Measurements from ENCODE around the gene CX3CR1. TPM values are rescaled to one million over a fixed set of nuclear protein-coding genes. Genes with fewer than 3 reads are reported as not detected.

Gene CX3CR1
- total and polyA plus RNA-seq, 2 experiments from 2014 or later = not detected

DNA sequence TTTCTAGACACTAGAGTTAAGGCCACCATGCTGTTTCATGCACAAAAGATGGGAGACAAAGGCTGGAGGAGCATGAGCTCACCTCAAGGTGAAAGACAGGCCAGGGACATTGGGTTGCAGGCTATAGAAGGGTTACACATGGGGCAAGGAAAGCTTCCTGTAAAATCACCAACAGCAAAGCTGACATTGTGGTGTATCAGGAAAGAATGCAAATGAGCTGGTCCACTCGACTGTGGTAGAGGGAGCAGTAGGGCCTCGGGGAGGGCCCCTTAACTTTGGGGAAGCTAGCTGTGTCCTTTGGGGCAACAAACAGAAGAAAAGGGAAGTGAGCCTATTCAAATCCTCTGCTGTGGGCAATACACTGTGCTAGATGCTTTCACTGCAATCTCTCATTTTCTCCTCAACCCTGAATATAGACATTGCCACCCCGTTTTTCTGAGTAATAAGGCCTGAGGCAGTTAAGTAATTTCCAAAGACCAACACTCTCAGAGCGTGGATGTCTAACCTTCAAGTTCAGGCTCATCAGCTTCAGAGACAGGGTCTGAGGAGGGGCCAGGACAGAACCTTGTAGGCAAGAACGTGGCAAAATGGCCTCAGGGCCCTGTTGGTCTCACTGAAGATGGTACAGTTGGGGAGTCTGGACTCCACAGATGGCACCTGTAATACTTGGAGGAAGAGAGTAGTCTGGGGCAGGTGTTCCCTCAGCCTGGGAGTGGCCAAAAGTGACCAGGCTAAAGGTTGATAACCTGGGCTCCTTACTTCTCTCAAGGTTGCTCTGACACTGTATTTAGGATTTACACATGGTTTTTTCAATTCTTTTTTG is 24.1 kb downstream of the CX3CR1 start:
- peaks cover 15% of the 10 kb centered on the region for H3K4me1 ChIP-seq (ENCODE audit: insufficient read depth)
- H3K9ac ChIP-seq = no peak overlapping the region
- no peaks in the 10 kb centered on the region for H3K36me3 ChIP-seq (ENCODE audit: low read depth)
- H3F3A ChIP-seq (ENCODE audit: insufficient read depth) = peaks cover 8% of the 10 kb centered on the region; the same call in 1 of the 2 replicates
- no peaks in the 10 kb centered on the region for H3K9me3 ChIP-seq (ENCODE audit: low read depth)
- WGBS, 2 experiments (ENCODE audit: low coverage in 1 of 2, low lambda C conversion rate in 2 of 2, missing lambda C conversion rate in 2 of 2) = 86 to 87% methylated on average over 5 of the region's 5 CpGs
- H4K20me1 ChIP-seq (ENCODE audit: insufficient read depth) = no peaks in the 10 kb centered on the region
- H3K27ac ChIP-seq = no peak overlapping the region
- no peak overlapping the region for H3K4me2 ChIP-seq (ENCODE audit: unreplicated experiment)
- in situ Hi-C loops (cut with MboI) = no loop called here
- no peaks in the 10 kb centered on the region for H3K79me2 ChIP-seq (ENCODE audit: insufficient read depth)
- no peaks in the 10 kb centered on the region for H3K9me2 ChIP-seq (ENCODE audit: insufficient read depth)
- H3K4me3 ChIP-seq = no peak overlapping the region
- no peak for TF ChIP-seq EZH2 (IDR thresholded peaks at IDR 0.05; ENCODE audit: insufficient read depth, poor library complexity, severe bottlenecking)
- TF ChIP-seq EZH2phosphoT487 (IDR thresholded peaks at IDR 0.05; ENCODE audit: insufficient read depth, low read depth) = no peak
- DNase-seq = no peak
- peaks cover 9% of the 10 kb centered on the region for H3K27me3 ChIP-seq (replicated peaks; ENCODE audit: insufficient read depth)
- no peak overlapping the region for H2AFZ ChIP-seq

DNA sequence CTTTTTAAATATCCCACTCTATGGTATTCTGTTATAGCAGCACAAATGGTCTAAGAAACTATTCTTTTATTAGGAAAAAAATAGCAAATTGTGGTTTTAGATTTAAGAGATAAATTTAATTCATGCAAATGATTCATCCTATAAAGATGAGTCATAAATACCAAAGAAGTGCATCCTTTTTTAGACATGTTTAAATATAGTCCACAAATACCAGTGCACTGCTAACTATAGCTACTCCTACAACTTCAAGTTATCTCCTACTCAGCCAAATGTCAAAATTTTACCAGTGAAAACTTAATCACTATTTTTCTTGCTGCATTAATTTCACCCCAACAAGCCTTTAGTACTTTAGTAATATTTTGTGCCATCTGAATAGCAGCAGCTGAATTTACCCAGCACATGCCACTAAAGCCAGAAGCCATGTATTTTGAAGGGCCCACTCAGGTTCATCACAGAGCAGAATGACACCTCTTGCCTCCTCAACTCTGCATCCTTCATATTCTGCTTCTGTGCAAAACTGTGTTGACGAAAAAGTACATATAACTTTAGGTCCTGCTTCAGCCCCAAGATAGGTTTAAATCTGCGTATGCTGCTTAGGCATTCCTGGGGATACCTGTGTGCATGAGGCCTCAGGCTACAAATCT is 24.9 kb downstream of the CX3CR1 start:
- TF ChIP-seq EZH2 (IDR thresholded peaks at IDR 0.05; ENCODE audit: insufficient read depth, poor library complexity, severe bottlenecking) (no peak), EZH2phosphoT487 (IDR thresholded peaks at IDR 0.05; ENCODE audit: insufficient read depth, low read depth) (no peak)
- Histone ChIP-seq H3K79me2 (ENCODE audit: insufficient read depth) (no peaks in the 10 kb centered on the region), H3K9me3 (ENCODE audit: low read depth) (no peaks in the 10 kb centered on the region), H4K20me1 (ENCODE audit: insufficient read depth) (no peaks in the 10 kb centered on the region), H2AFZ (no peak overlapping the region), H3K27me3 (replicated peaks; ENCODE audit: insufficient read depth) (peaks cover 9% of the 10 kb centered on the region), H3K4me3 (no peak overlapping the region), H3K9me2 (ENCODE audit: insufficient read depth) (no peaks in the 10 kb centered on the region), H3K9ac (no peak overlapping the region), H3K4me2 (ENCODE audit: unreplicated experiment) (no peak overlapping the region), H3F3A (ENCODE audit: insufficient read depth) (peaks cover 8% of the 10 kb centered on the region; the same call in 1 of the 2 replicates), H3K27ac (no peak overlapping the region), H3K4me1 (ENCODE audit: insufficient read depth) (peaks cover 10% of the 10 kb centered on the region), H3K36me3 (ENCODE audit: low read depth) (no peaks in the 10 kb centered on the region)
- WGBS, 2 experiments (ENCODE audit: low coverage in 1 of 2, low lambda C conversion rate in 2 of 2, missing lambda C conversion rate in 2 of 2) = 50% methylated on average over 2 of the region's 2 CpGs
- DNase-seq = peak; percentile 75
- in situ Hi-C loops (cut with MboI) = no loop called here

DNA sequence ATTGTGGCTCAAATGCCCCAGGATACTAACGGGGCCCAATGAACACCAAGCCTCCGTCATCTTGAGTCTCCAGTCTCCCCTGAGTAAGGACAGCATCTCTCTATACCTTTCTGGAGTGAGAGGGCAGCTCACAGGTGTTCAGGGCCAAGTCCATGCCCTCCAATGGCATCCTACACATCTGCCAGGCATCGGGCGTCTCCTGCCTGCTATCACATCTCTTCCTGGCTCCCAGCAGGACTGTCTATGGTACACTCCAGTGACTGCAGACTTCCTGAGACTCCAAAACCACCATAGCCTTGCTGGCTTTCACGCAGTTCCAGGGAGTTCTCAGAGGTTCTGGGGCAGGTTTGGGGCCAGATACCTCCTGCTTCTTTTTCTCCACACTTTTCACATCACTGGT is 28.3 kb downstream of the CX3CR1 start:
- Histone ChIP-seq H2AFZ (no peak overlapping the region), H3K4me1 (ENCODE audit: insufficient read depth) (peaks cover 10% of the 10 kb centered on the region), H3K4me3 (no peak overlapping the region), H3F3A (ENCODE audit: insufficient read depth) (peaks cover 8% of the 10 kb centered on the region; the same call in 1 of the 2 replicates), H3K27ac (no peak overlapping the region), H3K79me2 (ENCODE audit: insufficient read depth) (no peaks in the 10 kb centered on the region), H3K9me2 (ENCODE audit: insufficient read depth) (0 out of 2 replicates have a peak, but pooled peaks cover 5% of the 10 kb centered on the region), H4K20me1 (ENCODE audit: insufficient read depth) (no peaks in the 10 kb centered on the region), H3K9ac (no peak overlapping the region), H3K36me3 (ENCODE audit: low read depth) (no peaks in the 10 kb centered on the region), H3K27me3 (replicated peaks; ENCODE audit: insufficient read depth) (peaks cover 23% of the 10 kb centered on the region), H3K4me2 (ENCODE audit: unreplicated experiment) (no peak overlapping the region), H3K9me3 (ENCODE audit: low read depth) (no peaks in the 10 kb centered on the region)
- TF ChIP-seq EZH2 (IDR thresholded peaks at IDR 0.05; ENCODE audit: insufficient read depth, poor library complexity, severe bottlenecking) = no peak
- TF ChIP-seq EZH2phosphoT487 (IDR thresholded peaks at IDR 0.05; ENCODE audit: insufficient read depth, low read depth) = no peak
- in situ Hi-C loops (cut with MboI) = no loop called here
- no peak for DNase-seq
- 80 to 82% methylated on average over 5 of the region's 5 CpGs for WGBS, 2 experiments (ENCODE audit: low coverage in 1 of 2, low lambda C conversion rate in 2 of 2, missing lambda C conversion rate in 2 of 2)

DNA sequence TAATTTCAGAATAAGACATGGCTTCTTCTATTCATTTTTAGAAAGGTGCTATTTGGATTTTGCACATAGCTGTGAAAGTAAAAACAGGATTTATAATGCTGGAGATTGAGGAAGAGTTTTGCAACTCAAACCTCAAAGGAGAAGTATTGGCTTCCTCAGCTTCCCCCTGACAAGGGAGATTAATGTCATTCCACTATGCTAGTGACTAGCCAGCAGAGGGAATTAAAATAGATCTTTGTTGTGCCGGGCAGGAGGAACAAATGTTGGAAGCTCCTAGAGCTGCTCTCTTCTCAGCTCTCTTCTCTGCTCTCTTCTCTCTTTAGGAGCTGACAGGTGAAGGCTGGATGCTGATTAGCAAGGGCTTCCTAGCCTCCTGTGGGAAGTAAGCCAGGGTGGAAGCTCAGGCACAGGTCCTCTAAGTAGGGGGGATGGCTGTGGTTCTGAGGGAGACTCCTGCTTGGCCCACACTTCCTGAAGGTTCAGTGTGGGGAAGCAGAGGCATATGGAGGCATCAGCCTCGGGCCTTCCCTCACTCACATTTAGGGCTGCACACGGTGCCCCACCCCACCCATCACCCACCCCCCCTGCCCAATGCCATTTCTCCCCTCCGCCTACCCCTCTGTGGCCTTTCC is 29.6 kb downstream of the CX3CR1 start:
- Histone ChIP-seq H3K27me3 (replicated peaks; ENCODE audit: insufficient read depth) (peaks cover 23% of the 10 kb centered on the region), H3K27ac (no peak overlapping the region), H3K4me3 (no peak overlapping the region), H3K79me2 (ENCODE audit: insufficient read depth) (no peaks in the 10 kb centered on the region), H2AFZ (no peak overlapping the region), H3K4me2 (ENCODE audit: unreplicated experiment) (no peak overlapping the region), H3K9me2 (ENCODE audit: insufficient read depth) (0 out of 2 replicates have a peak, but pooled peaks cover 5% of the 10 kb centered on the region), H3K36me3 (ENCODE audit: low read depth) (no peaks in the 10 kb centered on the region), H3K4me1 (ENCODE audit: insufficient read depth) (peaks cover 7% of the 10 kb centered on the region), H3F3A (ENCODE audit: insufficient read depth) (peaks cover 7% of the 10 kb centered on the region; the same call in 1 of the 2 replicates), H3K9me3 (ENCODE audit: low read depth) (no peaks in the 10 kb centered on the region), H4K20me1 (ENCODE audit: insufficient read depth) (no peaks in the 10 kb centered on the region), H3K9ac (no peak overlapping the region)
- TF ChIP-seq EZH2 (IDR thresholded peaks at IDR 0.05; ENCODE audit: insufficient read depth, poor library complexity, severe bottlenecking) = no peak
- no peak for TF ChIP-seq EZH2phosphoT487 (IDR thresholded peaks at IDR 0.05; ENCODE audit: insufficient read depth, low read depth)
- in situ Hi-C loops (cut with MboI) = no loop called here
- no peak for DNase-seq
- 25 to 42% methylated on average over 2 to 4 of the region's 4 CpGs for WGBS, 2 experiments (ENCODE audit: low coverage in 1 of 2, low lambda C conversion rate in 2 of 2, missing lambda C conversion rate in 2 of 2)

Measured in GM23248 (cell line).